Measurements from ENCODE around the gene MROH7. TPM values are rescaled to one million over a fixed set of nuclear protein-coding genes. Genes with fewer than 3 reads are reported as not detected.

MROH7 gene
- total RNA-seq, 2 donors from 2014 or later = 0.37 to 0.77 TPM

GRCh38 chr1:54715493-54716298, 74.1 kb downstream of the MROH7 start, which contains the start of gene TTC4:
TSS of gene TTC4 (plus strand) at chr1:54715861. CDS start at chr1:54715909, 48 bp downstream.
- Mint-ChIP-seq H3K27me3 (no peaks in the 10 kb centered on the region), H3K4me1 (peaks cover 21% of the 10 kb centered on the region), H3K36me3 (ENCODE audit: low read depth) (no peaks in the 10 kb centered on the region), H3K27ac (peak within 1 kb of the TSS; percentile 85), H3K4me3 (peak within 1 kb of the TSS; percentile 91)
- ATAC-seq = peak; percentile 98
- H3K9me3 ChIP-seq (ENCODE audit: control insufficient read depth, low read length, poor library complexity, severe bottlenecking) = no peaks in the 10 kb centered on the region
- DNase-seq = peak; percentile 78 to 82 (median 78)

- Mint-ChIP-seq H3K27me3 (no peaks in the 10 kb centered on the region), H3K4me1 (peaks cover 22% of the 10 kb centered on the region), H3K27ac (peak overlapping the region; percentile 85), H3K4me3 (peak overlapping the region; percentile 91), H3K36me3 (ENCODE audit: low read depth) (no peaks in the 10 kb centered on the region)
- ATAC-seq = no peak
- DNase-seq = no peak
- no peaks in the 10 kb centered on the region for H3K9me3 ChIP-seq (ENCODE audit: control insufficient read depth, low read length, poor library complexity, severe bottlenecking)
Observed at GRCh38 chr1:54716299-54717047, 74.9 kb downstream of the MROH7 start.

GRCh38 chr1:54721719-54722118, 80.1 kb downstream of the MROH7 start:
- no peaks in the 10 kb centered on the region for H3K27me3 Mint-ChIP-seq
- H3K27ac Mint-ChIP-seq = no peak overlapping the region
- DNase-seq = no peak
- H3K4me1 Mint-ChIP-seq = peaks cover 8% of the 10 kb centered on the region
- H3K36me3 Mint-ChIP-seq (ENCODE audit: low read depth) = peaks cover 3% of the 10 kb centered on the region
- no peak overlapping the region for H3K4me3 Mint-ChIP-seq
- ATAC-seq = no peak
- no peaks in the 10 kb centered on the region for H3K9me3 ChIP-seq (ENCODE audit: control insufficient read depth, low read length, poor library complexity, severe bottlenecking)

GRCh38 chr1:54723985-54724384, 82.4 kb downstream of the MROH7 start:
- H3K9me3 ChIP-seq (ENCODE audit: control insufficient read depth, low read length, poor library complexity, severe bottlenecking) = no peaks in the 10 kb centered on the region
- Mint-ChIP-seq H3K36me3 (ENCODE audit: low read depth) (peaks cover 3% of the 10 kb centered on the region), H3K4me1 (peaks cover 11% of the 10 kb centered on the region), H3K27ac (peak overlapping the region; percentile 24), H3K4me3 (no peak overlapping the region), H3K27me3 (no peaks in the 10 kb centered on the region)
- DNase-seq (no peak), ATAC-seq (no peak)

DNA sequence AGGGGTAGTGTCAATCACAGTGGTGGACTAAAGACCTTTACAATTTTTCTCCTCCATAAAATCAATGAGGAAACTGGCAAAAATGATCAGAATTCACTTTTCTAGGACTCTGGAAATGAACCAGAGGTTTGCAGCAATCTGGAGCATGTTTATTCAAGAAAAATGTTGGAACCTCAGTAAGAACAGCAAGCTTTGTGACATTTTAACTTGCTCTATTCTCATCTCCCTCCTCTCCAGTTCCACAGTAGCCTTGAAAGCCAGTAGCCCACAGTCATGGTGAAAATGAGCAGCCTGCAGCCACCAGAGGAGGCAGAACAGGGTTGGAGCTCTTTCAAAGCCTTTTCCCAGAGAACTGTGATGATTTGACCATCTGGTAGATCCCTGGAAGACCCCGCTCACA, 83.2 kb downstream of the MROH7 start:
- DNase-seq (no peak), ATAC-seq (no peak)
- Mint-ChIP-seq H3K36me3 (ENCODE audit: low read depth) (peaks cover 3% of the 10 kb centered on the region), H3K4me3 (no peak overlapping the region), H3K27ac (no peak overlapping the region), H3K27me3 (no peaks in the 10 kb centered on the region), H3K4me1 (peaks cover 8% of the 10 kb centered on the region)
- H3K9me3 ChIP-seq (ENCODE audit: control insufficient read depth, low read length, poor library complexity, severe bottlenecking) = no peaks in the 10 kb centered on the region

DNA sequence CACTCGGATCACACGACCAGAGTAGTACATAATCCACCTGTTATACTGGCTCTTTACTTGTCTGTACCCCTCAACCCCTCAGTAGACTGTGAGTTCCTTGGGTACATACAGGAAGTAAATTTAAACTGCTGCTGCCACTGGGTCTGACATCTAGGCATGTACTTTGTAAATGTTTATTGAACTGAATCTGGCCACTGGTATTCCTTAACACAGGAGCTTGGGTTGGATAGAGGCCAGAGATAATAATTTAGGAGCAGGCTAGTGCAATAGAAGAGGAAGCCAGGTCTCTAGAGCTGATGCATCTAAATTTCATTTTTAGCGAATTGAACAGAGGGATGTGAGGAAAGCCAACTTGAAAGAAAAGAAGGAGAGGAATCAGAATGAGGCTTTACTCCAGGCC, 86.4 kb downstream of the MROH7 start:
- no peak overlapping the region for H3K4me3 Mint-ChIP-seq
- no peaks in the 10 kb centered on the region for H3K27me3 Mint-ChIP-seq
- H3K27ac Mint-ChIP-seq = peak overlapping the region; percentile 59
- peaks cover 7% of the 10 kb centered on the region for H3K36me3 Mint-ChIP-seq (ENCODE audit: low read depth)
- ATAC-seq (no peak), DNase-seq (no peak)
- peaks cover 4% of the 10 kb centered on the region for H3K4me1 Mint-ChIP-seq
- H3K9me3 ChIP-seq (ENCODE audit: control insufficient read depth, low read length, poor library complexity, severe bottlenecking) = no peaks in the 10 kb centered on the region

DNA sequence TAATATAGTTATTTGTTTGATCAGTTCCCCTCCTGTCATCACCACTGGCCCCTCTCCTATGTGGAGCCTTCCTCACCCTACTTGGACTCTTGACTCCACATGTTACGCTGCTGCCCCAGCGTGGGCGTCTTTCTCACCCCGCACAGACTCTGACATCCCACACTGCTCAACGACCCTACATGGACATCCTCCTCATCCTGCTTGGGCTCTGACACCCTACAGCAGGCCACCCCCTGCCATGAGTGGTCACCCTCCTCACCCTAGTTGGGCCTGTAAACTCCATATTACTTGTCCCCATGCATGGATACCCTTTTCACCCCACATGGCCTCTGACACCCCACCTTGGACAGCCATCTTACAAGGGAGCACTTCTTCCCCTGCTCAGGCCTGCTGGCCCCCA, 95.1 kb downstream of the MROH7 start:
- H3K4me1 Mint-ChIP-seq = peaks cover 13% of the 10 kb centered on the region
- ATAC-seq (no peak), DNase-seq (no peak)
- H3K36me3 Mint-ChIP-seq (ENCODE audit: low read depth) = peaks cover 16% of the 10 kb centered on the region
- H3K4me3 Mint-ChIP-seq = no peak overlapping the region
- H3K27me3 Mint-ChIP-seq = no peaks in the 10 kb centered on the region
- H3K9me3 ChIP-seq (ENCODE audit: control insufficient read depth, low read length, poor library complexity, severe bottlenecking) = no peaks in the 10 kb centered on the region
- no peak overlapping the region for H3K27ac Mint-ChIP-seq

- ATAC-seq (no peak), DNase-seq (no peak)
- Mint-ChIP-seq H3K4me1 (peaks cover 13% of the 10 kb centered on the region), H3K27ac (no peak overlapping the region), H3K4me3 (no peak overlapping the region), H3K36me3 (ENCODE audit: low read depth) (peaks cover 16% of the 10 kb centered on the region), H3K27me3 (no peaks in the 10 kb centered on the region)
- H3K9me3 ChIP-seq (ENCODE audit: control insufficient read depth, low read length, poor library complexity, severe bottlenecking) = no peaks in the 10 kb centered on the region
Observed at GRCh38 chr1:54738244-54738643, 96.7 kb downstream of the MROH7 start.

GRCh38 chr1:54741531-54741930, 99.9 kb downstream of the MROH7 start:
- Mint-ChIP-seq H3K4me1 (peaks cover 8% of the 10 kb centered on the region), H3K27me3 (no peaks in the 10 kb centered on the region), H3K4me3 (no peak overlapping the region), H3K27ac (no peak overlapping the region), H3K36me3 (ENCODE audit: low read depth) (peaks cover 15% of the 10 kb centered on the region)
- DNase-seq = no peak
- no peaks in the 10 kb centered on the region for H3K9me3 ChIP-seq (ENCODE audit: control insufficient read depth, low read length, poor library complexity, severe bottlenecking)
- no peak for ATAC-seq

DNA sequence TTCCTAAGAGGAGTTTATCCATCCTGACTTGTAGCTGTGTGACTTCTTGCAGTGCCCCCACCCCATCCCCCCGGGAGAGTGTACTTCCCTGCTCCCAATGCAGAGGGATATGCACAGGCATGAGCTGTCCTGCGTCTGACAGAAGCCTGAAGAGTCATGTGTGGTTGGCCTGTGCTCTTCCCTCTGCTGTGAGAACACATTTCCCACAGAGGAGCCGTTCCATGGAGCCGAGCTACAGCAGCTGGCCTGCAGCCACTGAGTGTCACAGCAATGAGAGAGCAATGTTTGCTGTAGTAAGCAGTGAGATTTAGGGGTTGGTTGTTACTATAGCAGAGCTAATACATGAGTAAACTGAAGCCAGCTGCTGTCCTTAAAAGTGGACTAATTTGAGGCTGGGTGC, 100.7 kb downstream of the MROH7 start:
- Mint-ChIP-seq H3K27ac (peak overlapping the region; percentile 49), H3K4me3 (no peak overlapping the region), H3K27me3 (no peaks in the 10 kb centered on the region), H3K4me1 (peaks cover 4% of the 10 kb centered on the region), H3K36me3 (ENCODE audit: low read depth) (peaks cover 8% of the 10 kb centered on the region)
- ATAC-seq (no peak), DNase-seq (no peak)
- no peaks in the 10 kb centered on the region for H3K9me3 ChIP-seq (ENCODE audit: control insufficient read depth, low read length, poor library complexity, severe bottlenecking)

GRCh38 chr1:54743416-54744226, 102.0 kb downstream of the MROH7 start:
- DNase-seq = no peak
- no peaks in the 10 kb centered on the region for H3K9me3 ChIP-seq (ENCODE audit: control insufficient read depth, low read length, poor library complexity, severe bottlenecking)
- H3K4me3 Mint-ChIP-seq = no peak overlapping the region
- H3K27me3 Mint-ChIP-seq = no peaks in the 10 kb centered on the region
- peaks cover 4% of the 10 kb centered on the region for H3K4me1 Mint-ChIP-seq
- H3K27ac Mint-ChIP-seq = no peak overlapping the region
- no peak for ATAC-seq
- H3K36me3 Mint-ChIP-seq (ENCODE audit: low read depth) = peaks cover 6% of the 10 kb centered on the region

- ATAC-seq (no peak), DNase-seq (no peak)
- Mint-ChIP-seq H3K4me3 (no peak overlapping the region), H3K4me1 (peaks cover 4% of the 10 kb centered on the region), H3K27me3 (no peaks in the 10 kb centered on the region), H3K27ac (no peak overlapping the region), H3K36me3 (ENCODE audit: low read depth) (peaks cover 6% of the 10 kb centered on the region)
- H3K9me3 ChIP-seq (ENCODE audit: control insufficient read depth, low read length, poor library complexity, severe bottlenecking) = no peaks in the 10 kb centered on the region
Observed at GRCh38 chr1:54744696-54745095, 103.1 kb downstream of the MROH7 start.

DNA sequence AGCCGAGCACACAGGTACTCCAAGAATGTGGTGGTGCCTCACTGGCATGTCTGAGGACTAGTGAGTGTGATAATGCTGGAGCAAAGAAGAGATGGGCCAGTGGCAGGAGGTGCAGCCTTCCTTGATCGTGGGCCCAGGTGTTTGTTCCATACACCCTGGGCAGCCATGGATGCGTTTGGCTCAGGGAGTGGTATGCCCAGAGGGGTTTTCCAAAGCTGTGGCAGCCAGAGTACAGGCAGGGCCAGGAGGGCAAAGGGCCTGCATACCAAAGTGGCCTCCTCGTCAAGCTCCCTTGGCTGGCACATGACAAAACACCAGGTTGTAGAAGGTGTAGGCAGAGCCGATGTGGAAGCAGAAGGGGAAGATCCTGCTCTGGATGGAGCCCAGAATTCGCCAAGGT, 103.7 kb downstream of the MROH7 start:
- ATAC-seq = no peak
- Mint-ChIP-seq H3K4me1 (peaks cover under 1% of the 10 kb centered on the region), H3K27me3 (no peaks in the 10 kb centered on the region), H3K36me3 (ENCODE audit: low read depth) (peaks cover 6% of the 10 kb centered on the region), H3K27ac (no peak overlapping the region), H3K4me3 (no peak overlapping the region)
- DNase-seq = no peak
- no peaks in the 10 kb centered on the region for H3K9me3 ChIP-seq (ENCODE audit: control insufficient read depth, low read length, poor library complexity, severe bottlenecking)
